GM23338 (cell line): ENCODE results near the gene PDE7B. TPM values are rescaled to one million over a fixed set of nuclear protein-coding genes. Genes with fewer than 3 reads are reported as not detected.

Source experiments
- ATAC-seq: fragments of 200-7000 bp; cut with Tn5 transposase; 3 replicates; pipeline ENCODE4 v1.9.1; 2020
- DNase-seq: peaks from one replicate; pipeline ENCODE4 v3.0.0-alpha.2; 2015; ENCODE audit warnings: low spot score
- H2AFZ ChIP-seq: fragments of 200-600 bp; sonication (generic); 2 replicates; pipeline ENCODE4 v1.8.0; 2016; ENCODE audit warnings: antibody characterized with exemption, mild to moderate bottlenecking, moderate library complexity
- H3F3A ChIP-seq: fragments of 200-600 bp; sonication (generic); replicated peaks from 2 replicates; pipeline ENCODE4 v1.8.0; 2017; ENCODE audit warnings: antibody characterized with exemption, mixed run types, low read depth
- H3K27ac ChIP-seq: fragments of 200-600 bp; sonication (generic); 2 replicates; pipeline ENCODE4 v1.6.1; 2016; ENCODE audit warnings: low read depth
- H3K27me3 ChIP-seq: fragments of 200-600 bp; sonication (generic); 2 replicates; pipeline ENCODE4 v1.8.0; 2016; ENCODE audit warnings: mild to moderate bottlenecking, mixed run types, moderate library complexity; ENCODE audit not compliant: insufficient read depth
- H3K36me3 ChIP-seq: fragments of 200-600 bp; sonication (generic); 2 replicates; pipeline ENCODE4 v1.8.0; 2016; ENCODE audit warnings: mild to moderate bottlenecking; ENCODE audit not compliant: insufficient read depth
- H3K4me1 ChIP-seq: fragments of 200-600 bp; sonication (generic); 2 replicates; pipeline ENCODE4 v1.8.0; 2016; ENCODE audit warnings: mild to moderate bottlenecking, moderate library complexity; ENCODE audit not compliant: insufficient read depth
- H3K4me2 ChIP-seq: fragments of 200-600 bp; sonication (generic); 2 replicates; pipeline ENCODE4 v1.7.1; 2017; ENCODE audit warnings: mixed run types
- H3K4me3 ChIP-seq: fragments of 200-600 bp; sonication (generic); 2 replicates; pipeline ENCODE4 v1.6.1; 2016; ENCODE audit warnings: mixed run types
- H3K79me2 ChIP-seq: fragments of 200-600 bp; sonication (generic); replicated peaks from 2 replicates; pipeline ENCODE4 v1.8.0; 2017; ENCODE audit warnings: mild to moderate bottlenecking; ENCODE audit not compliant: insufficient read depth
- H3K9me2 ChIP-seq: fragments of 200-600 bp; sonication (generic); 2 replicates; pipeline ENCODE4 v1.8.0; 2017; ENCODE audit not compliant: insufficient read depth
- H4K20me1 ChIP-seq: fragments of 200-600 bp; sonication (generic); replicated peaks from 2 replicates; pipeline ENCODE4 v1.8.0; 2017; ENCODE audit warnings: mild to moderate bottlenecking; ENCODE audit not compliant: insufficient read depth
- H3K27ac Mint-ChIP-seq: 2 replicates; pipeline ENCODE4 v1.8.0; 2020; ENCODE audit warnings: inconsistent platforms, mild to moderate bottlenecking, moderate library complexity, mixed read lengths
- H3K27me3 Mint-ChIP-seq: 3 replicates; pipeline ENCODE4 v1.8.0; 2022; ENCODE audit warnings: low read depth, mild to moderate bottlenecking, moderate library complexity, mixed read lengths, inconsistent platforms; ENCODE audit not compliant: insufficient read depth, poor library complexity
- H3K36me3 Mint-ChIP-seq: 3 replicates; pipeline ENCODE4 v1.8.0; 2021; ENCODE audit warnings: low read depth, mild to moderate bottlenecking, inconsistent platforms, moderate library complexity, mixed read lengths
- H3K4me1 Mint-ChIP-seq: 3 replicates; pipeline ENCODE4 v1.8.0; 2020; ENCODE audit warnings: mild to moderate bottlenecking, inconsistent platforms, mixed read lengths
- H3K4me3 Mint-ChIP-seq: 3 replicates; pipeline ENCODE4 v1.8.0; 2021; ENCODE audit warnings: moderate library complexity, mild to moderate bottlenecking, inconsistent platforms, mixed read lengths
- H3K9me3 Mint-ChIP-seq: 3 replicates; pipeline ENCODE4 v1.8.0; 2020; ENCODE audit warnings: moderate library complexity, mild to moderate bottlenecking, inconsistent platforms, mixed read lengths
- CREB1 ChIP-seq: fragments of 250-450 bp; sonication (Bioruptor Pico); IDR thresholded peaks from 2 replicates; pipeline ENCODE4 v1.5.0; 2020; ENCODE audit warnings: low read depth, mild to moderate bottlenecking, moderate library complexity
- EZH2 ChIP-seq: fragments of 200-600 bp; sonication (generic); IDR thresholded peaks from one replicate; pipeline ENCODE4 v1.8.0; 2017; ENCODE audit warnings: antibody characterized with exemption, mild to moderate bottlenecking, low read depth; ENCODE audit not compliant: unreplicated experiment
- EZH2phosphoT487 ChIP-seq: fragments of 200-600 bp; sonication (generic); IDR thresholded peaks from one replicate; pipeline ENCODE4 v1.8.1; 2018; ENCODE audit warnings: antibody characterized with exemption; ENCODE audit not compliant: unreplicated experiment
- JUNB ChIP-seq: IDR thresholded peaks from one replicate; pipeline ENCODE4 v1.6.1; 2016; ENCODE audit warnings: antibody characterized with exemption; ENCODE audit not compliant: unreplicated experiment
- NANOG ChIP-seq: IDR thresholded peaks from 2 replicates; pipeline ENCODE4 v1.6.1; 2016; ENCODE audit warnings: antibody characterized with exemption, borderline replicate concordance
- POLR2AphosphoS5 ChIP-seq: IDR thresholded peaks from 2 replicates; pipeline ENCODE4 v1.6.1; 2016; ENCODE audit warnings: antibody characterized with exemption, low read depth
- STAT1 ChIP-seq: IDR thresholded peaks from one replicate; pipeline ENCODE4 v1.6.1; 2016; ENCODE audit warnings: antibody characterized with exemption; ENCODE audit not compliant: unreplicated experiment
- ZNF114 ChIP-seq: fragments of 250-450 bp; sonication (Bioruptor Pico); IDR thresholded peaks from 2 replicates; pipeline ENCODE4 v1.5.0; 2020; ENCODE audit warnings: mild to moderate bottlenecking, moderate library complexity
- ZNF331 ChIP-seq: fragments of 250-450 bp; sonication (Bioruptor Pico); IDR thresholded peaks from 2 replicates; pipeline ENCODE4 v1.5.0; 2020; ENCODE audit warnings: low read depth, mild to moderate bottlenecking, moderate library complexity
- polyA plus RNA-seq: library from polyadenylated mRNA; unstranded; fragments of >200 nt; fragmentation: Nextera tagmentation; extraction: Ambion mirVana; gene quantifications from 2 replicates; pipeline ENCODE4 v1.2.1, GENCODE V29; 2016
- total RNA-seq: library from RNA; depleted of rRNA; stranded (reverse); fragments of >200 nt; shearing (Covaris generic); gene quantifications from 2 replicates; pipeline ENCODE4 v1.2.3, GENCODE V29; 2014
- TF ChIP-seq, protein P1 (sequence below), 2 experiments: fragments of 200-600 bp in 1 of 2; sonication (generic) in 1 of 2; conservative IDR thresholded peaks; 2 replicates each; pipeline versions ENCODE4 v1.5.1 to v1.6.1; 2016 to 2017; ENCODE audit warnings: antibody characterized with exemption in 2 of 2, low read depth in 2 of 2, mild to moderate bottlenecking in 2 of 2, moderate library complexity in 1 of 2
- TF ChIP-seq, protein P2 (sequence below): fragments of 250-450 bp; sonication (Bioruptor Pico); IDR thresholded peaks from 2 replicates; pipeline ENCODE4 v1.5.0; 2020; ENCODE audit warnings: mild to moderate bottlenecking, moderate library complexity
- TF ChIP-seq, protein P3 (sequence below): IDR thresholded peaks from 2 replicates; pipeline ENCODE4 v1.6.1; 2016; ENCODE audit warnings: antibody characterized with exemption
- TF ChIP-seq, protein P4 (sequence below): IDR thresholded peaks from one replicate; pipeline ENCODE4 v1.6.1; 2018; ENCODE audit warnings: antibody characterized with exemption; ENCODE audit not compliant: unreplicated experiment

Gene PDE7B
- total and polyA plus RNA-seq, 2 experiments from 2014 or later, result 0.07 TPM; not detected in 1

DNA sequence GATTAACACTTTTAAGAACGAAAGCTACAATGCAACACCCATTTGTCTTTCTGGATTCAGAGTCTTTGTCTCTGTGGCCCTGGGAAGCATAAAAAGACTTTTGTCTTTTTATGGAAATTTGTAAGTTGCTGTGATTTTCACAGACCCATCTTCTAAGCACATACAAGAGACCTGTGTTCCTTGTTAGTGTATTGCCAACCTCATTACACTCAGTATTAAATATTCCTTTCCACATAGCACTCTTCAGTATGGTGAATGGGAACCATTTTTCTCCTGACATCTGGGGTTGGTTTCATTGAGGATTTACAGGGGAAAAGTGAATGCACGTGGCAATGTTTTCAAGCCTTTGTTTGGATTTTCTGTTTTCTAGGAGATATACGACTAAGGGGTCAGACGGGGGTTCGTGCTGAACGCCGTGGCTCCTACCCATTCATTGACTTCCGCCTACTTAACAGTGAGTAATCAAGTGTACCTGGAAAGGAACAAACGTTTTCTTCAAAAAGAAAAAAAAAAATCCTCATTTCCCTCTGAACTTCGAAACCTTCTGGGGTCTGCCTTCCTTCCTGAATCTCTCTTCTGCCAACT lies 257.0 kb downstream of the PDE7B start (continued):
- TF ChIP-seq ZNF114, result no peak
- no peak for TF ChIP-seq STAT1
- TF ChIP-seq ZNF331, result no peak
- TF ChIP-seq NANOG, result no peak

DNA sequence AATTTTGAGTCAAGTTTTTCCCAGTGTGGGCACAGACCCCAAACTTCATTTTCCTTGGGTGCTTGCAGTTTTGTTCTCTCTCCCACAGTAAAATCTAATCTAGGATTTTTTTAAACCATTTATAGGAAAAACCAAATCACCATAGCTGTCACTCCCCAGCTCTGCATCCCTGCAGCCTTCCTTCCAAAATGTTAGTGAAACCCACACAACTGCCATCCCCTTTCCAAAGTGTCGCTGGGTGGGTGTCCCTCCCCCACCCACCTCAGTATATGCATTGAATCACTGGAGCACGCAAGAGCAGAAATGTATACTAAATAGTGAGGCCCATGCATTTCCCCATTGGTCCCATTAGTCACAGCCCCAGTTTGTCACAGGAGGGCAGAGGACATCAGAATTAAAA lies 260.3 kb downstream of the PDE7B start:
- H3K4me1 Mint-ChIP-seq, result peaks cover 5% of the 10 kb centered on the region; the same call in 2 of the 3 replicates
- no peaks in the 10 kb centered on the region; the same call in 1 of the 2 replicates for H4K20me1 ChIP-seq
- no peak overlapping the region for H3K4me3 Mint-ChIP-seq
- TF ChIP-seq, protein P1, sequence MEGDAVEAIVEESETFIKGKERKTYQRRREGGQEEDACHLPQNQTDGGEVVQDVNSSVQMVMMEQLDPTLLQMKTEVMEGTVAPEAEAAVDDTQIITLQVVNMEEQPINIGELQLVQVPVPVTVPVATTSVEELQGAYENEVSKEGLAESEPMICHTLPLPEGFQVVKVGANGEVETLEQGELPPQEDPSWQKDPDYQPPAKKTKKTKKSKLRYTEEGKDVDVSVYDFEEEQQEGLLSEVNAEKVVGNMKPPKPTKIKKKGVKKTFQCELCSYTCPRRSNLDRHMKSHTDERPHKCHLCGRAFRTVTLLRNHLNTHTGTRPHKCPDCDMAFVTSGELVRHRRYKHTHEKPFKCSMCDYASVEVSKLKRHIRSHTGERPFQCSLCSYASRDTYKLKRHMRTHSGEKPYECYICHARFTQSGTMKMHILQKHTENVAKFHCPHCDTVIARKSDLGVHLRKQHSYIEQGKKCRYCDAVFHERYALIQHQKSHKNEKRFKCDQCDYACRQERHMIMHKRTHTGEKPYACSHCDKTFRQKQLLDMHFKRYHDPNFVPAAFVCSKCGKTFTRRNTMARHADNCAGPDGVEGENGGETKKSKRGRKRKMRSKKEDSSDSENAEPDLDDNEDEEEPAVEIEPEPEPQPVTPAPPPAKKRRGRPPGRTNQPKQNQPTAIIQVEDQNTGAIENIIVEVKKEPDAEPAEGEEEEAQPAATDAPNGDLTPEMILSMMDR (conservative IDR thresholded peaks at IDR 0.05; ENCODE audit: low read depth in 2 of 2), result no peak
- TF ChIP-seq NANOG (no peak), ZNF114 (no peak), ZNF331 (no peak), EZH2 (no peak), EZH2phosphoT487 (no peak), CREB1 (no peak), STAT1 (no peak), JUNB (no peak), POLR2AphosphoS5 (no peak)
- TF ChIP-seq, protein P2, sequence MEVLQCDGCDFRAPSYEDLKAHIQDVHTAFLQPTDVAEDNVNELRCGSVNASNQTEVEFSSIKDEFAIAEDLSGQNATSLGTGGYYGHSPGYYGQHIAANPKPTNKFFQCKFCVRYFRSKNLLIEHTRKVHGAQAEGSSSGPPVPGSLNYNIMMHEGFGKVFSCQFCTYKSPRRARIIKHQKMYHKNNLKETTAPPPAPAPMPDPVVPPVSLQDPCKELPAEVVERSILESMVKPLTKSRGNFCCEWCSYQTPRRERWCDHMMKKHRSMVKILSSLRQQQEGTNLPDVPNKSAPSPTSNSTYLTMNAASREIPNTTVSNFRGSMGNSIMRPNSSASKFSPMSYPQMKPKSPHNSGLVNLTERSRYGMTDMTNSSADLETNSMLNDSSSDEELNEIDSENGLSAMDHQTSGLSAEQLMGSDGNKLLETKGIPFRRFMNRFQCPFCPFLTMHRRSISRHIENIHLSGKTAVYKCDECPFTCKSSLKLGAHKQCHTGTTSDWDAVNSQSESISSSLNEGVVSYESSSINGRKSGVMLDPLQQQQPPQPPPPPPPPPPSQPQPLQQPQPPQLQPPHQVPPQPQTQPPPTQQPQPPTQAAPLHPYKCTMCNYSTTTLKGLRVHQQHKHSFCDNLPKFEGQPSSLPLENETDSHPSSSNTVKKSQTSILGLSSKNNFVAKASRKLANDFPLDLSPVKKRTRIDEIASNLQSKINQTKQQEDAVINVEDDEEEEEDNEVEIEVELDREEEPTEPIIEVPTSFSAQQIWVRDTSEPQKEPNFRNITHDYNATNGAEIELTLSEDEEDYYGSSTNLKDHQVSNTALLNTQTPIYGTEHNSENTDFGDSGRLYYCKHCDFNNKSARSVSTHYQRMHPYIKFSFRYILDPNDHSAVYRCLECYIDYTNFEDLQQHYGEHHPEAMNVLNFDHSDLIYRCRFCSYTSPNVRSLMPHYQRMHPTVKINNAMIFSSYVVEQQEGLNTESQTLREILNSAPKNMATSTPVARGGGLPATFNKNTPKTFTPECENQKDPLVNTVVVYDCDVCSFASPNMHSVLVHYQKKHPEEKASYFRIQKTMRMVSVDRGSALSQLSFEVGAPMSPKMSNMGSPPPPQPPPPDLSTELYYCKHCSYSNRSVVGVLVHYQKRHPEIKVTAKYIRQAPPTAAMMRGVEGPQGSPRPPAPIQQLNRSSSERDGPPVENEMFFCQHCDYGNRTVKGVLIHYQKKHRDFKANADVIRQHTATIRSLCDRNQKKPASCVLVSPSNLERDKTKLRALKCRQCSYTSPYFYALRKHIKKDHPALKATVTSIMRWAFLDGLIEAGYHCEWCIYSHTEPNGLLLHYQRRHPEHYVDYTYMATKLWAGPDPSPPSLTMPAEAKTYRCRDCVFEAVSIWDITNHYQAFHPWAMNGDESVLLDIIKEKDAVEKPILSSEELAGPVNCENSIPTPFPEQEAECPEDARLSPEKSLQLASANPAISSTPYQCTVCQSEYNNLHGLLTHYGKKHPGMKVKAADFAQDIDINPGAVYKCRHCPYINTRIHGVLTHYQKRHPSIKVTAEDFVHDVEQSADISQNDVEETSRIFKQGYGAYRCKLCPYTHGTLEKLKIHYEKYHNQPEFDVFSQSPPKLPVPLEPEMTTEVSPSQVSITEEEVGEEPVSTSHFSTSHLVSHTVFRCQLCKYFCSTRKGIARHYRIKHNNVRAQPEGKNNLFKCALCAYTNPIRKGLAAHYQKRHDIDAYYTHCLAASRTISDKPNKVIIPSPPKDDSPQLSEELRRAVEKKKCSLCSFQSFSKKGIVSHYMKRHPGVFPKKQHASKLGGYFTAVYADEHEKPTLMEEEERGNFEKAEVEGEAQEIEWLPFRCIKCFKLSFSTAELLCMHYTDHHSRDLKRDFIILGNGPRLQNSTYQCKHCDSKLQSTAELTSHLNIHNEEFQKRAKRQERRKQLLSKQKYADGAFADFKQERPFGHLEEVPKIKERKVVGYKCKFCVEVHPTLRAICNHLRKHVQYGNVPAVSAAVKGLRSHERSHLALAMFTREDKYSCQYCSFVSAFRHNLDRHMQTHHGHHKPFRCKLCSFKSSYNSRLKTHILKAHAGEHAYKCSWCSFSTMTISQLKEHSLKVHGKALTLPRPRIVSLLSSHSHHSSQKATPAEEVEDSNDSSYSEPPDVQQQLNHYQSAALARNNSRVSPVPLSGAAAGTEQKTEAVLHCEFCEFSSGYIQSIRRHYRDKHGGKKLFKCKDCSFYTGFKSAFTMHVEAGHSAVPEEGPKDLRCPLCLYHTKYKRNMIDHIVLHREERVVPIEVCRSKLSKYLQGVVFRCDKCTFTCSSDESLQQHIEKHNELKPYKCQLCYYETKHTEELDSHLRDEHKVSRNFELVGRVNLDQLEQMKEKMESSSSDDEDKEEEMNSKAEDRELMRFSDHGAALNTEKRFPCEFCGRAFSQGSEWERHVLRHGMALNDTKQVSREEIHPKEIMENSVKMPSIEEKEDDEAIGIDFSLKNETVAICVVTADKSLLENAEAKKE (CRISPR knock-in tag), result no peak
- TF ChIP-seq, protein P3, sequence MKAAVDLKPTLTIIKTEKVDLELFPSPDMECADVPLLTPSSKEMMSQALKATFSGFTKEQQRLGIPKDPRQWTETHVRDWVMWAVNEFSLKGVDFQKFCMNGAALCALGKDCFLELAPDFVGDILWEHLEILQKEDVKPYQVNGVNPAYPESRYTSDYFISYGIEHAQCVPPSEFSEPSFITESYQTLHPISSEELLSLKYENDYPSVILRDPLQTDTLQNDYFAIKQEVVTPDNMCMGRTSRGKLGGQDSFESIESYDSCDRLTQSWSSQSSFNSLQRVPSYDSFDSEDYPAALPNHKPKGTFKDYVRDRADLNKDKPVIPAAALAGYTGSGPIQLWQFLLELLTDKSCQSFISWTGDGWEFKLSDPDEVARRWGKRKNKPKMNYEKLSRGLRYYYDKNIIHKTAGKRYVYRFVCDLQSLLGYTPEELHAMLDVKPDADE, result no peak
- TF ChIP-seq, protein P4, sequence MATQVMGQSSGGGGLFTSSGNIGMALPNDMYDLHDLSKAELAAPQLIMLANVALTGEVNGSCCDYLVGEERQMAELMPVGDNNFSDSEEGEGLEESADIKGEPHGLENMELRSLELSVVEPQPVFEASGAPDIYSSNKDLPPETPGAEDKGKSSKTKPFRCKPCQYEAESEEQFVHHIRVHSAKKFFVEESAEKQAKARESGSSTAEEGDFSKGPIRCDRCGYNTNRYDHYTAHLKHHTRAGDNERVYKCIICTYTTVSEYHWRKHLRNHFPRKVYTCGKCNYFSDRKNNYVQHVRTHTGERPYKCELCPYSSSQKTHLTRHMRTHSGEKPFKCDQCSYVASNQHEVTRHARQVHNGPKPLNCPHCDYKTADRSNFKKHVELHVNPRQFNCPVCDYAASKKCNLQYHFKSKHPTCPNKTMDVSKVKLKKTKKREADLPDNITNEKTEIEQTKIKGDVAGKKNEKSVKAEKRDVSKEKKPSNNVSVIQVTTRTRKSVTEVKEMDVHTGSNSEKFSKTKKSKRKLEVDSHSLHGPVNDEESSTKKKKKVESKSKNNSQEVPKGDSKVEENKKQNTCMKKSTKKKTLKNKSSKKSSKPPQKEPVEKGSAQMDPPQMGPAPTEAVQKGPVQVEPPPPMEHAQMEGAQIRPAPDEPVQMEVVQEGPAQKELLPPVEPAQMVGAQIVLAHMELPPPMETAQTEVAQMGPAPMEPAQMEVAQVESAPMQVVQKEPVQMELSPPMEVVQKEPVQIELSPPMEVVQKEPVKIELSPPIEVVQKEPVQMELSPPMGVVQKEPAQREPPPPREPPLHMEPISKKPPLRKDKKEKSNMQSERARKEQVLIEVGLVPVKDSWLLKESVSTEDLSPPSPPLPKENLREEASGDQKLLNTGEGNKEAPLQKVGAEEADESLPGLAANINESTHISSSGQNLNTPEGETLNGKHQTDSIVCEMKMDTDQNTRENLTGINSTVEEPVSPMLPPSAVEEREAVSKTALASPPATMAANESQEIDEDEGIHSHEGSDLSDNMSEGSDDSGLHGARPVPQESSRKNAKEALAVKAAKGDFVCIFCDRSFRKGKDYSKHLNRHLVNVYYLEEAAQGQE, result no peak
- H3K36me3 Mint-ChIP-seq, result no peaks in the 10 kb centered on the region
- no peaks in the 10 kb centered on the region for H3K9me2 ChIP-seq
- H3K27ac ChIP-seq, result no peak overlapping the region
- DNase-seq (no peak), ATAC-seq (no peak)
- H3K79me2 ChIP-seq, result no peaks in the 10 kb centered on the region
- H3K36me3 ChIP-seq, result no peaks in the 10 kb centered on the region
- H3K9me3 Mint-ChIP-seq, result no peaks in the 10 kb centered on the region
- H3K4me3 ChIP-seq, result no peak overlapping the region
- H3F3A ChIP-seq, result no peaks in the 10 kb centered on the region
- no peaks in the 10 kb centered on the region for H3K4me1 ChIP-seq
- H3K4me2 ChIP-seq, result no peak overlapping the region
- no peak overlapping the region for H3K27ac Mint-ChIP-seq
- H3K27me3 ChIP-seq, result peaks cover 24% of the 10 kb centered on the region
- peaks cover 28% of the 10 kb centered on the region for H3K27me3 Mint-ChIP-seq
- no peak overlapping the region for H2AFZ ChIP-seq
